HG03095 (cell line): ENCODE results near the gene GAMT.

Experiments
- ATAC-seq: cut with Tn5 transposase; IDR thresholded peaks from one replicate; pipeline ENCODE4 v1.9.1; 2021; ENCODE audit warnings: moderate library complexity; ENCODE audit not compliant: unreplicated experiment

GAMT gene

DNA sequence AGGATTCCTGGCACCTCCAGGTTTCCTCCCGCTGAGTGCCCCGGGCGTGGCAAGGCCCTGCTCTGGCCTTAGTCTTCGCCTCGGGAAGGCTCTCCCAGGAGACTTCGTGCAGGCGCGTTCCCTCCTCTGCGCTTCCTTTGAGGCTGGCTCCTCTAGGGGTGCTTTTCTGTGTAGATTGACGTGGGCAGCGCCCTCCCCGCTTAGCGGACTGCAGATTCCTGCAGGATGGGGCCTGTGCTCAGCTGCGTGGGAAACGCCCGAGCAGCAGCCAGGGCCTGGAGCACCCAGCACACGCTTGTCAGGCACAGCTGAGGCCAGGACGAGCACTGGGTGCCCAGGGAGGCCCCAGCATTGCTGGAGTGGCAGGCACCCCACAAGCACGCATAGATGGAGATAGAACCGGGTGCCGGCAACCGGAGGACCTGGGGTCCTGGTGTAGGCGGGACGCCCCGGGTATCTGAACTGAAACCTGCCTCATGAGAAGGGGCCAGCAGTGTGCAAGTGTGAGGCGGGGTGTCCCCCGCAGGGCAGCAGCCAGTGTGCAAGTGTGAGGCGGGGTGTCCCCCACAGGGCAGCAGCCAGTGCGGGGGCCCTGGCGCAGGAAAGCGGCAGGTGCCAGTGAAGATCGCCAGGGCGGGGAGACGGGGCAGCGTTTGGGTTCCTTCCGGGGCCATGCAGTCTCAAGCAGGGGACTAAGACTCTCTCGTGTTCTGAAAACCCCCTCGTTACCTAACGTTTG lies 14.2 kb downstream of the GAMT start:
- no peak for ATAC-seq

DNA sequence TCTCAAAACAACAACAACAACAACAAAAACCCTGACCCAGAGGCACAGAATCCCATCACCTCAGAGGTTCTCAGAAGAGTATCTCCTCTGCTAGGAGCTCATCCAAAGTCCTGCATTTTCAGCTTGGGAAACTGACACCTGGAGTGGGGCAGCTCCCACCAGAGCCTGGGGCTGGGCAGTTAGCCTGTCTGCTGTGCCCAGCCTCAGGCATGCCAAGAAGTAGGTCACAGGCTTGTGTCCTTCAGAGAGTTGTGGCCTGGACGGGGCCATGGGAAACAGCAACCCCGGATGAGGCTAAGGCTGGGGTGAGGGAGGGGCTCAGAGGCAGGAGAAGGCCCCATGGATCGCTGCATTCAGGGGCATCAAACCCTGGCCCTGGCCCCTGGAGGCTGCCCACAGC lies 15.5 kb downstream of the GAMT start:
- ATAC-seq: no peak

DNA sequence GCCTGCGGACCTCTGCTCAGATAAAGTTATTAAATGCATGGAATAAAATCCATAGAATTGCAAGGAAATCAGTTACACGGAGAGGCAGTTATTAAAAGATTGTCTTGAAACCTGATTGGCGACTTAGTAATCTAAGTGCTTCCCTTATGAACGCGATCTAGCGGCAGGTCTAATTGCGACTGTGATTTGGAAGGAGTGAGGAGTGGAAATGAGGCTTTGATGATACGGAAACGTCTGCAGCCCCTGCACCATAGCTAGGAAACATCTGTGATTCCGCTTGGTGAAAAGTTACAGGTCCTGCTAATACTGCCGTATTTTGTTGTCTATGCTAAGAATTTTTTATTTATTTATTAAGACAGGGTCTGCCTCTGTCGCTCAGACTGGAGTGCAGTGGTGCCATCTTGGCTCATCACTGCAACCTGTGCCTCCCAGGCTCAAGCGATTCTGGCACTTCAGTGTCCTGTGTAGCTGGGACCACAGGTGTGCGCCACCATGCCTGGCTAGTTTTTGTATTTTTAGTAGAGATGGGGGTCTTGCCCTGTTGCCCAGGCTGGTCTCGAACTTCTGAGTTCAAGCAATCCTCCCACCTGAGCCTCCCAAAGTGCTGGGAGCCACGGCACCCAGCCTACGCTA lies 16.7 kb downstream of the GAMT start:
- ATAC-seq: no peak

GRCh38 chr19:1384085-1384462 lies 17.3 kb downstream of the GAMT start:
- ATAC-seq: no peak

GRCh38 chr19:1383312-1384084 lies 17.8 kb downstream of the GAMT start, which contains the start of gene NDUFS7:
Gene NDUFS7, plus strand, starts transcription at chr19:1383907. Its CDS starts 20 bp downstream, at chr19:1383927.
- peak; percentile 59 for ATAC-seq

- peak; percentile 6 for ATAC-seq
These were observed 18.4 kb downstream of the GAMT start for GRCh38 chr19:1383017-1383311.

- no peak for ATAC-seq
These were observed 19.1 kb downstream of the GAMT start for GRCh38 chr19:1382250-1382649.

DNA sequence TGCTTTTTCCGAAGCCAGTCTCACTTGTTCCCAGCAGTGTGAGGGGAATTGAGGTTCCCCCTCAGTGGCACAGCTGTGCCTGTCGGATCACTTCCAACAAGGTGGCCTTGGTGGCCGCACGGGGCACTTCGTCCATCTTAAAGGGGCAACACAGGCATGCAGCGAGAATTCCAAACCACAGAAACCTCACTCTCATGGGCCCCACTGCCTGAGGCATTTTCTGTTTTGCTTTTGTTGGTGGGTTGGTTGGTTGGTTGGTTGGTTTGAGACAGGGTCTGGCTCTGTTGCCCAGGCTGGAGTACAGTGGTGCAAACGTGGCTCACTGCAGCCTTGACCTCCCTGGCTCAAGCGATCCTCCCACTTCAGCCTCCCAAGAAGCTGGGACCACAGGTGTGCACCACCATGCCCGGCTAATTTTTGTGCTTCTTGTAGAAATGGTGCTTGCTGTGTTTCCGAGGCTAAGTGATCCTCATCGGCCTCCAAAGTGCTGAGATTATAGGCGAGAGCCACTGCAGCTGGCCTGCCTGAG lies 21.3 kb downstream of the GAMT start:
- no peak for ATAC-seq

DNA sequence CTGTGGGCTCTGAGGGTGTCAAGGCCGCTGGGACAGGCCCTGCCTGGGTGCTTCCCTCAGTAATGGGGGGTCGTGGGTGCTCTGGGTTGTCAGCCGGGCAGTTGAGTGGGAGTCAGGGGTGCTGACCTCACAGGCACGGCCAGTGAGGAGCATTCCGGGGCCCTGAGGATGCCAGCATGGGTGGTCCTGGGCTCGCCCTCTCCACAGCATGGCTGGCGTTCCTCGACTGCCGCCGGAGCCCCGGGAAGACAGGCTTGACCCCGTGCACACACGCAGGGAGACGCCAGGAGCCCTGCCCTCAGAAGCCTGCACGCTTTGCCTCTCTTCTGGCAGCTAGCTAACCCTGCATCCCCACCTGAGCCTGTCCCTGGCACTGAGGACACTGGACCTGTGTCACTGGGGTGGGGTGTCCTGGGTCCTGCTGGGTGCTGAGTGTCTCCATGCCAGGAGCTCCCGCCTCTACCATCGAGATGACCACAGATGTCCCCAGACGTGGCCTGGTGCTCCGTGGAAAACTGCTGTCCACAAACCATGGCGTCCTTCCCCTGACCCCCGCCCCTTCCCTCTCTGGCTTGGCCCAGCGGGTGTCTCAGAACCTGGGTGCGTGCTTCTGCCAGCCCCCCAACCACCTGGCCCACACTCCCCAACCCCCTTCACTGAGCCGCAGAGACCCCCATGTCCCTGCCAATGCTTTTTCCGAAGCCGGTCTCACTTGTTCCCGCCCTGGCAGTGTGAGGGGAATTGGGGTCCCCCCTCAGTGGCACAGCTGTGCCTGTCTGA lies 22.0 kb downstream of the GAMT start:
- ATAC-seq: no peak

GRCh38 chr19:1377965-1378785 lies 23.2 kb downstream of the GAMT start:
- ATAC-seq: no peak

GRCh38 chr19:1377176-1377964 lies 24.0 kb downstream of the GAMT start:
- ATAC-seq: no peak

DNA sequence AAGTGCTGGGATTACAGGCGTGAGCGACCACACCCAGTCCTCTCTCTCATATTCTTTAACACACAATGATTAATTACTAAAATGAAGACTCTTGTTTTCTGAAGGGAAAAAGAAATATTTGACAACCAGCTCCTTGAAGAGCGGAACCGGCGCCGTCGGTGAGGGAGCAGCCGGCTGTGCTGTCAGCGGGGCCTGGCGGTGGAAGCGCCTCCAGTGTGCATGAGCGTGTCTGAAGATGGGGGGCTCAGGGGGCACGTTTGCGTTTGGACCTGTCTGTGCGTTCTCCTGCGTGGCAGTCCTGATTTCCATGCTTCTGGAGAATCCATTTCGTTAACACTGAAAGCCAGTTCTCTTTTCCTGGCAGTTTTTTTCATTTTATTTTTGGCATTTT lies 24.9 kb downstream of the GAMT start:
- ATAC-seq: no peak

DNA sequence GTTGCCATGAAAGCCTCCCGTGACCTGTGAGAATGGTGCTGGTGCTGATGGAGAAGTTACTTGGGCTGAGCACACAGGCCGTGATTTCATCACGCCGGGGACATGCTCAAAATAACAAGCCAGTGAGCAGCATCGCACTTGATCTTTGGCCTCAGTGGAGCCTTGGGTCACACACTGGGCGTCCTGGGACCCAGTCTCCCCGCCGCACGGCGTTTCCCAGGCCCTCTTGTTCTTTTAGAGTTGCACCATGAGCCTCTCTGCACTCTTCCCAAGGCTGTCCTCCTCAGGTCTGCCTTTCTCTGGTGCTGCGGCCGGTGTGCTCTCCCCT lies 27.1 kb downstream of the GAMT start:
- no peak for ATAC-seq

DNA sequence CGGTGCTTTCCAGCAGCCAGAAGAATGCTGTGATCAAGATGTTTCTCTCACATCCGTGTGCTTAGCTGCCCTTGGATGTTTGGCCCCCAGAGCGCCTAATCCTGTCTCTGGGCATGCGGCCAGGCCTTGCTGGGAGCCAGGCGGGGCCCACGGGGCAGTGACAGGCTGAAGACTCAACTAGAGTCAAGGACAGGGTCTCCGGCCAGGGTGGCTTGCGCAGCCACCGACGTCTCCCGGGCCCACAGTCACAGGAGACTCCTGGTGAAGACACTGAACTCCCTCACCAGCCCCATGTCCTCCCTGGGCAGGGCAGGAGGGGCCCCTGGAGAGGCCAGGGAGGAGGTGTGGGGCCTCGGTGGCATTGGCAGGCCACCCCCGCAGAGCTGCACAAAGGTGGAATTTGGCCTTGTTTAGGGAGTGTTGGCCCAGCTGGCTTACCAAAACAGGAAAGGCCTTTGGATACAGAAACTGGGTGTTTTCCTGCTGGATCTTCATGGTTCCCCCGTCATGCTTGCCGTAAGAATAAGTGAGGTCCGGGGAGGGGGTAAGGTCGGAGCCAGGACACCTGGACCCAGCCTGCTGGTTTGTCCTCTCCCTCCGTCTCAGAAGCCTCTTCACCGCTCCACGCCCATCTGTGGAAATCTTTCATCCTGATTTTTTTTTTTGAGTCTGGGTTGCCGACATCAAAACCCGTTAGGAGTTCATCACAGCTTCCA lies 27.6 kb downstream of the GAMT start:
- no peak for ATAC-seq

GRCh38 chr19:1373042-1373533 lies 28.3 kb downstream of the GAMT start:
- ATAC-seq: no peak

DNA sequence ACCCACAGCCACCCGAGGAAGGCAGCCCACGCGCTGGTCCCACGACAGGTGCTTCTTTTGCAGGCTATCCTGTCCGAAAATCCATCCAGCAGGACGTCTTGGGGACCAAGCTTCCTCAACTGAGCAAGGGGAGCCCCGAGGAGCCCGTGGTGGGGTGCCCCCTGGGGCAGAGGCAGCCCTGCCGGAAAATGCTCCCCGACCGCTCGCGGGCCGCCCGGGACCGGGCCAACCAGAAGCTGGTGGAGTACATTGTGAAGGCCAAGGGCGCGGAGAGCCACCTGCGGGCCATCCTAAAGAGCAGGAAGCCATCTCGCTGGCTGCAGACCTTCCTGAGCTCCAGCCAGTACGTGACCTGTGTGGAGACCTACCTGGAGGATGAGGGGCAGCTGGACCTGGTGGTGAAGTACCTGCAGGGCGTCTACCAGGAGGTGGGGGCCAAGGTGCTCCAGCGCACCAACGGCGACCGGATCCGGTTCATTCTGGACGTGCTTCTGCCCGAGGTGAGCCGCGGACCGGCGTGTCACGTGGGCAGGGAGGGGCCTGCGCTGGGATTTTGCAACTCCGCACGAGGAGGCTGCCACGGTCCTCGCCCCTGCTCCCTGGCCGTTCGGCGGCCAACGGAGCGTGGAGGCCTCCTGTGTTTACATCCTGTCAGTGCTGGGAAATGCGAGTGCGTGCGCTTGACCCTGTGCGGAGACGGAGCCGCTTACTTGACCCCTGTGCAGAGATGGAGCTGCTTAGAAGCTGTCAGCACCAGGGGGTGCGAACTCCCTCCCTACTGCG lies 30.6 kb downstream of the GAMT start:
- ATAC-seq: no peak

- ATAC-seq: no peak
These were observed 32.0 kb downstream of the GAMT start for GRCh38 chr19:1369214-1369805.
